Skeletal muscle satellite cell (primary cell): ENCODE results near the gene TMEM35A.

Source experiments
- H3K27me3 ChIP-seq: 2 replicates; pipeline ENCODE4 v1.7.0; 2013; ENCODE audit warnings: low read length; ENCODE audit not compliant: control insufficient read depth, insufficient read depth
- H3K36me3 ChIP-seq: 2 replicates; pipeline ENCODE4 v1.7.0; 2013; ENCODE audit warnings: mild to moderate bottlenecking, control low read depth, low read length; ENCODE audit not compliant: insufficient read depth
- H3K4me1 ChIP-seq: 2 replicates; pipeline ENCODE4 v1.7.0; 2013; ENCODE audit warnings: low read length; ENCODE audit not compliant: control insufficient read depth, insufficient read depth
- H3K4me2 ChIP-seq: 2 replicates; pipeline ENCODE4 v1.7.0; 2013; ENCODE audit warnings: mild to moderate bottlenecking, low read length
- H3K4me3 ChIP-seq: 2 replicates; pipeline ENCODE4 v1.7.0; 2013; ENCODE audit warnings: low read length
- H3K9ac ChIP-seq: 2 replicates; pipeline ENCODE4 v1.7.0; 2013; ENCODE audit warnings: mild to moderate bottlenecking, low read depth, low read length, moderate library complexity
- H3K9me3 ChIP-seq: replicated peaks from 2 replicates; pipeline ENCODE4 v1.7.0; 2013; ENCODE audit warnings: mild to moderate bottlenecking, control low read depth, low read length

TMEM35A gene

DNA sequence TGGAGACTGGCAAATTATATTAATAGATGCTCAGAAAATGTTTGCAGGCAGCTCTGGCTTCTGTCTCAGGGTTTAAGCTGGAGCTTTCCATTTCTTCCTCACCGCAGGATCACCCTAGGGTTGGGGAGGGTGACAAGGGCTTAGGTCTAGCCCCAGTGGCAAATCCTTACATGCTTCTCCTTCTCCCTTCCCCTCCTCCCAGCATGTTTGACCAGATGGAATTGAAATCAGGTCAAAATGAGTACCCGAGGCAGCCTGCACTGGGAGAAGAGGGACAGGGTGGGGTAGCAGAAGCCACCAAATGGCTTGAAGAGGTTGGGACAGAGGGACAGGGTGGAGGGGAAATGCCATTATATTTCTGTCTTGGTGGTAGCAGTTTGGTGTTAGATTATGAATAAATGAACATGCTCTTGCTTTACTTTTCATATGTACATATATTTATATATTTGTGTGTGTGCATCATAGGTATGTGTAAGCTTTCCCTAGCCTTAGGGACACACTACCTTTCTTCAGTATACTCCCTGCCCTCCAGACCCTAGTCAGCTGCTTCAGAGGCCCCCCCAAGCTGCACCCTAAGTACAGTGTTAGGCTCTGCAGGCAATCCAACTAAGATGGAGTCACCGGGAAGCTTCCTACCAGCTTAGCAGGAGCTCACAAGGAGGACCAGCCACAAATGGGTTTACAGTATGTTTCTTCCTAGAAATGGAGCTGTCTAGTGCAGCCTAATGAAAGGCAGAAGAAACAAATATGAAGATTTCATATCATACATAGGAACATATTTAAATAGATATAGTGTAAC is 1.8 kb downstream of the TMEM35A start:
- Histone ChIP-seq H3K27me3 (peaks cover 9% of the 10 kb centered on the region), H3K4me2 (peak overlapping the region; percentile 69), H3K9me3 (no peaks in the 10 kb centered on the region), H3K9ac (no peak overlapping the region), H3K4me1 (peaks cover 11% of the 10 kb centered on the region), H3K4me3 (peak overlapping the region; percentile 65), H3K36me3 (no peaks in the 10 kb centered on the region)

DNA sequence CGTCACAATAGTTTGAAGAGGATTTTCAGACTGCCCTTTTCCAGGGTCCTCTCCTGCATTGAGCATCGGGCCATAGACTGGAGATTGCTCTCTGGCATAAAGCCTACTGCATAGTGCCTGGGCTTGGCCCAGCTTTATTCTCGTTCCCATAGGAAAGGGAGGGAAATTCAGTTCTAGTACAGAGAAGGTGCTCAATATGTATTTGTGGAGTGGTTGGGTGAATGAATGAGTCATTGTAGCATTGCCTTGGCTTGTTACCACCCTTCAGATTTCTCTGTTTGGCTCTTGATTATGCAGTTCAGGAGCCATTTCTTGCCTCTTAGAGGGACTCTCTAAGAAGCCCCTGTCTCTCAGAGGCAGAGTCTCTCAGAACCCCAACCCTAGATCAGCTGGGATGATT is 2.6 kb downstream of the TMEM35A start:
- H3K9me3 ChIP-seq: no peaks in the 10 kb centered on the region
- H3K4me2 ChIP-seq: peak overlapping the region; percentile 23
- peaks cover 9% of the 10 kb centered on the region for H3K27me3 ChIP-seq
- H3K36me3 ChIP-seq: no peaks in the 10 kb centered on the region
- no peak overlapping the region for H3K9ac ChIP-seq
- H3K4me1 ChIP-seq: peaks cover 11% of the 10 kb centered on the region
- H3K4me3 ChIP-seq: no peak overlapping the region

DNA sequence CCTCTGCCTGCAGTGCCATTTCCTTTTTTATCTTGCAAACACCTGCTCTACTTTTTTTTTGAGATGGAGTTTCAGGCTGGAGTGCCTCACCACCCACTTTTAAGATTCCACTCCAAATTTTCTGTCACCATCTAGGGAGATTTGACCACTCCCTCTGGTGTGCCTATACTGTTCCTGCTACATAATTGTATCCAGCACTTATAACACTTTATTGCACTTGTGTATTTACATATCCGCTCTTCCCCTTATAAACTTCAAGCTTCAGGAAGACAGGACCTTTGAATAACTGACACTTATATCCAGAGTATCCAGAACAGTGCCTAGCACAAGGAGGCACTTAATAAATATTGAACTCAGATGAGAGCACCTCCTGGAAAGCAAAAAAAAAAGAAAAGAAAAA is 13.1 kb downstream of the TMEM35A start:
- Histone ChIP-seq H3K9me3 (no peaks in the 10 kb centered on the region), H3K27me3 (no peaks in the 10 kb centered on the region), H3K4me1 (no peaks in the 10 kb centered on the region), H3K36me3 (no peaks in the 10 kb centered on the region), H3K4me2 (no peak overlapping the region), H3K9ac (no peak overlapping the region), H3K4me3 (no peak overlapping the region)

DNA sequence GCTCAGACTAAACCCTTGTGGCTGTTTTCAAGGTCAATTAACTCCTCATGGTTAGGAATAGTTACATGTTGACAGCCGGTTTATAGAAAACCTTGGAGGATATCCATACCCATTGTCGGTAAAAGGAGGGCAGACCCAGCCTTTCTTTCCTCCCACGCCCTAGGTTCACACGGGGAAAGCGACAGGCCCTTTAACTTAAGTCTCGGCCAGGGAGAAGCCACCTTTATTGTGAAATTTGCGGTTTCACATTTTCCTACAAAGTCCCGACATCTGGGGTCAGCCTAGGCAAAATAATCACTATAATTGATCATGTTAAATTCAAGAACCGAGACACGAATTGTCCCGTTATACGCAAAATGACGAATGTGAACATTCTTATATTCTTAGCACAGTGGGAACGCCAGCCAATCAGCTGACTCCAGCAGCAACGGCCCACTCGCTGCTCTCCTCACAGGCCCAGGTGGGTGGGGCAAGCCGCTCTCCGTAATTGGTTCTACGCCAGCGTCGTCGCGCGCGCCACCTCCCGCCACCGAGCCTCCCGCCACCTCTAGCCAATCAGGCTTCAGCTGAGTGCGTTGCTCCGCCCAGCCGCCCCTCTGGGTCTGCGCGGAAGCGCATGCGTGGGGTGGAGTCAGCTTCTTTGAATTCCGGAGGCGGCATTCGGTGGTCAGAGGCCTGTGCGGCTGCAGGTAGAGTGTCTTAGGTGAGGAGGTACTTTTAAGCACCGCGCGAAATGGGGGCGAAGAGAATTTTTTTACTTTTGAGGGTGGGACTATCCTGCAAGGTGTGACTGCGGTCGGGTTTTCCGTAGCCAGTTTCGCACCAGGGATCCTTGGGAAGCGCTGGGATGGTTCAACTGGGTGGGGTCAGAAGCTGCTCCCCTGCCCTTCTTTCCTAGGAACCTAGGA is 19.1 kb downstream of the TMEM35A start, which contains the start of gene CENPI:
Gene CENPI, plus strand, starts transcription at position 659 of the 908 bp plus-strand sequence. CDS start 2,867 bp downstream, outside the sequence.
- Histone ChIP-seq H3K4me1 (peaks cover 5% of the 10 kb centered on the region), H3K4me3 (peak within 1 kb of the TSS; percentile 82), H3K9ac (peak within 1 kb of the TSS; percentile 84), H3K9me3 (no peaks in the 10 kb centered on the region), H3K27me3 (no peaks in the 10 kb centered on the region), H3K36me3 (no peaks in the 10 kb centered on the region), H3K4me2 (peak within 1 kb of the TSS; percentile 87)

DNA sequence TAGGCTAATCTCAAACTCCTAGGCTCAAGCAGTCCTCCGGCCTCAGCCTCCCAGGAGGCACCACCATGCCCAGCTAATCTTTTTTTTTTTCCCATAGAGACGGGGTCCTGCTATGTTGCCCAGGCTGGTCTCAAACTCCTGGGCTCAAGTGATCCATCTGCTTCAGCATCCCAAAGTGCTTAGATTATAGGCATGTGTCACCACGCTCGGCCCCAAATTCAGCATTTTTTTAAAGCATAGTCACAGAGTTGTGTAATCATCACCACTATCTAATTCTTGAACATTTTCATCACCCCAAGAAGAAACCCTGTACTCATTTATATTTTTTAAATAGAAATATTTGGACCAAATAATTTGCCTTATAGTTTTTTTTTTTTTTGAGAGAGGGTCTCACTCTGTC is 29.6 kb downstream of the TMEM35A start:
- no peak overlapping the region for H3K9ac ChIP-seq
- H3K36me3 ChIP-seq: no peaks in the 10 kb centered on the region
- no peak overlapping the region for H3K4me2 ChIP-seq
- no peaks in the 10 kb centered on the region for H3K27me3 ChIP-seq
- H3K4me1 ChIP-seq: peaks cover 3% of the 10 kb centered on the region
- no peaks in the 10 kb centered on the region for H3K9me3 ChIP-seq
- H3K4me3 ChIP-seq: no peak overlapping the region

DNA sequence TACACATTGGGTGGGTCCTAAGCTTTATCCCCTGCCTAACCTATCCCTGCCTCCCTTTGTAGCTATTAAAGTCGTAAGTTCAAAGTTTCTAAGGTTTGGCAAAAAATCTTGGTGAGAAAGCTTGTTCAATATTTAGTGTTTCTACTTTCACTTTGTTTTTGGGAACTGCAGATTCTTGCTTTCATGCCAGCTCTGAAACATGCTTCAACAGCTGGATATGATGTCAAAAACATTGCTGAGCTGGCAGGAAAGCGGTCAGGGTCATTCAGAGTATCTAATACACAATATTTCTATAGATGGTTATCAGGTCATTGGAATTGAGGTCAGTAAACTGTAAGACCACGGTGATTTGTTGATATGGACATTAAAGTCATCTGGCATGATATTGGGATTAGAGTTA is 39.0 kb downstream of the TMEM35A start:
- H3K9ac ChIP-seq: no peak overlapping the region
- peaks cover 5% of the 10 kb centered on the region for H3K36me3 ChIP-seq
- no peaks in the 10 kb centered on the region for H3K27me3 ChIP-seq
- H3K9me3 ChIP-seq: no peaks in the 10 kb centered on the region
- H3K4me3 ChIP-seq: no peak overlapping the region
- H3K4me2 ChIP-seq: peak overlapping the region; percentile 45
- no peaks in the 10 kb centered on the region for H3K4me1 ChIP-seq

DNA sequence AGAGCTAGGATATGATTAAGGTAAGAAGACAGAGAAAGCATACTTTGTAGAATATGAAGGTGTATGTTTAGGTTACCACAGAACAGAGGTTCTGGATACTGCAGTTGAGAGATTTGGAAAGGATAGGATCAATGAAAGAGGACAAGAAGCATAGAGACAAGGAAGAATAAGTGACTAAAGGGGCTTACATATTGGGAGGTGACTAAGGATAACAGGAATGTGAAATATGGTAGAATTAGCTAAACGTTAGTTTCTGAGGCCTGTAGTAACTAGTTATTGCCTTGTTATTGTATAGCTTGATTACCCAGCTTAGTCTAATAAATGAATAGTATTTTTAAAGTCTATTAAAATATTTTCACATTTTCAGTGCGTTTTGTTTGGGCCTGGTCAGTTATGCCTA is 57.6 kb downstream of the TMEM35A start:
- Histone ChIP-seq H3K27me3 (no peaks in the 10 kb centered on the region), H3K4me3 (no peak overlapping the region), H3K9me3 (no peaks in the 10 kb centered on the region), H3K4me1 (no peaks in the 10 kb centered on the region), H3K4me2 (no peak overlapping the region), H3K36me3 (peaks cover under 1% of the 10 kb centered on the region), H3K9ac (no peak overlapping the region)
